HG03175 (cell line): Measurements from ENCODE around the gene TGFB1I1.
"Not testable (repeated sequence)": the region's sequence is repeated elsewhere in the genome, so short reads cannot be mapped to it uniquely, and the experiment has no call there.

Source experiments
- ATAC-seq: cut with Tn5 transposase; IDR thresholded peaks from one replicate; pipeline ENCODE4 v1.9.1; 2021; ENCODE audit warnings: mild to moderate bottlenecking, moderate library complexity; ENCODE audit not compliant: unreplicated experiment

The TGFB1I1 gene

GRCh38 chr16:31508706-31509195 is 36.8 kb downstream of the TGFB1I1 start:
- peak; percentile 4 for ATAC-seq

DNA sequence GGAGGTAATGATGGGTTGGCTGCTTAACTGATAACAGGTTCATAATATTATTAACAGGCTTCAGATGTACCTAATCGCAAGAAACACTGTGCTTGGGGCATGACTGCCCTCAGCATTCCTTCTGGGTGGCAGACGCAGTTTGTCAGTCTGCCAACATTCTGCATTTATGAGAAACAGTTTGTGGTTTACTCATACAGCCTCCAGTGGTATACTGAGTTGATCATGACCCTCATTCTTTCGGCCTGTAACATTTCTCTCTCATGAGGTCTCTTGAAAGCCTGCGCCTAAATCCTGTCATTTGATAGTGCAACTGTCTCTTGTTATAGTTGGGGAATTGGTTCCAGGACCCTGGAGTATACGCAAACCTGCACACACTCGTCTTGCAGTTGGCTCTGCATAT is 41.2 kb downstream of the TGFB1I1 start:
- no peak for ATAC-seq

GRCh38 chr16:31513884-31514283 is 41.9 kb downstream of the TGFB1I1 start:
- ATAC-seq: no peak

GRCh38 chr16:31517800-31518402 is 45.9 kb downstream of the TGFB1I1 start:
- no peak for ATAC-seq

DNA sequence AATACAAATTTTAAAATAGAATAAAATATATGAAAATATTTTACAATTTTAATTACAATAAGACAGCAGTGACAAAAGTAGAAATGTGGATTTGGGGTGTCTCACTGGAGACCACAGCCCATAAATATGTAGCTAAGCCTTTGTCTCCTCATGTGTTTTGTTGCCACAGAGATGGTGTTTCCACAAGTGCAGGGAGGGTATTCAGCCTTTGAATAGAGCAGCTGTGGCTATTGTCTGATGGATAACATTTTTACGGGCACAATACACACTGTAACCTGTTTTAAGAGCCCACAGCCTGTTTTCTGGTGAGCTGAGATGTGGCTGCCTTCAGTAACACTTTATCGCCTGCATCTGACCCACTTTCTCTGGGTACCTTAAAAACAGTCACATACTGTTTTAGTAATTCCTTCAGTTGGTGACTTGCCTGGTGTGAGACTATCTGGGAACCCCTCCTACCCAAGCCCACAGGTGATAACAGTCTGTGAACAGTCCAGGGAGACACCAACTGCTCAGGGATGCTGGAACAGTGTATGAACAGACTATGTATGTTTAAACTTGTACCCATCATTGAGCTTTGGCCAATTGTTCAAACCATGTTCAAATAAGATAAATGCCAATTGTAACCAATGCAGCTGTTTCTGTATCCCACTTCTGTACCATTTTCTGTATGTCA is 47.9 kb downstream of the TGFB1I1 start:
- ATAC-seq: no peak

DNA sequence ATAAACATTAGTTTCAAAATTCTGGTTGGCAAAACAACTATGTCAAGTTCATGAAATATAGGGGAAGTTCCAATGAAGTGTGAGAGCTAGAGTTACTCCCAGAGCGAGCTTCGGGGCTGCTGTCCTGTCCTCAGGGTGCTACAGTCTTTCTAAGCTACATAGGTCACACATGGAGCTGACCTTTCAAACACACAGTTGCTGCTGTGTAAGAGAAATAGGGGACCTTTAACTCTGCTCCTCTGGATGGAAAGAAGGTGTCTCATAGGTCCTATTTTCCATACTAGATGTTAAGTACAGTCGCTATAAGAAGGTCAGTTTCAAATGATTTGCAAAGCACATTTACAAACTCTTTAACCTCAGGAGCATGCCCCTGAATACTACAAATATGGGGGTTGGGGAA is 49.4 kb downstream of the TGFB1I1 start:
- no peak for ATAC-seq

DNA sequence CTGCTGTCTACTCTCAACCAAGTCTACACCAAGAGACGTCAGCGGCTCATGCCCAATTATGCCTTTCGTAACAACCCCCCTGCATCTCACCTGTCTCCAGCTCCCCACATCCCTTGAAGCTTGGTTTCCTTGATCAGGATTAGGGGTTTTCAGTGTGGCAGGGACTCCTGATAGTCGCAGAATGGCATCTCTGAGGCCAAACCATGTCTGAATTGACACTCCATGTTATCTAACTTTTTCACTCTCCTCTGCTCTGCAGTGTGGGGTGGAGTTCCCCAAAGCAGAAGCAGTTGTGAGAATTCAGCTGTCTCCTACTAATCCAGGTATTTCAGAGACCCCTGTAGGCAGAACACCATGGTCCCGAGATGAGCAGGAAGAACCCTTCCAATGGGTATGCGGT is 50.1 kb downstream of the TGFB1I1 start:
- ATAC-seq: no peak

GRCh38 chr16:31523768-31524167 is 51.8 kb downstream of the TGFB1I1 start:
- ATAC-seq: not testable (repeated sequence)

DNA sequence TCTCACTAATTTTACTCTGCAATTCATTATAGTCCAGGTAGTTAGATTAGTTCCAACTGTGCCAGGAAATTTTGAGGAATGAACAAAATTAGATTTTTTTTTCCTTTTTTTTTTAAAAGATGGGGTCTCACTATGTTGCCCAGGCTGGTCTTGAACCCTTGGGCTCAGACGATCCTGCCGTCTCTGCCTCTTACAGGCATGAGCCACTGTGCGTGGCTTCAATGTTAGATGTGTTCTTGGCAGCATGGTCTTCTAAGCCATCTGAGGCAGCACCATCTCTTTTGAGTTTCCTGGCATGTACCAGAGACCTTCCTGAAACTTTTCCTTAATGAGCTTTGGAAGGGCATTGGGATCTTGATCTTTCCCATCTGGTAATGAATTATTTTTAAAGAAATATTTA is 53.2 kb downstream of the TGFB1I1 start:
- no peak for ATAC-seq
